Activated CD4-positive, alpha-beta T cell treated with anti-CD3 and anti-CD28 coated beads for 4 hours (primary cell): ENCODE measurements around the gene TMEM169.

ENCODE experiments used
- DNase-seq, 2 donors: peaks; one replicate each; pipeline ENCODE4 v3.0.0-alpha.2; 2020

TMEM169 gene

GRCh38 chr2:216081487-216082116, at the start of gene TMEM169, which contains the start of gene PECR:
Gene TMEM169, plus strand, starts transcription at chr2:216081919. Its CDS starts 14,045 bp downstream, at chr2:216095964.
Gene PECR, minus strand, starts transcription at chr2:216081809. Its CDS starts 68 bp downstream, at chr2:216081741.
- peak; percentile 53 to 66 for DNase-seq

DNA sequence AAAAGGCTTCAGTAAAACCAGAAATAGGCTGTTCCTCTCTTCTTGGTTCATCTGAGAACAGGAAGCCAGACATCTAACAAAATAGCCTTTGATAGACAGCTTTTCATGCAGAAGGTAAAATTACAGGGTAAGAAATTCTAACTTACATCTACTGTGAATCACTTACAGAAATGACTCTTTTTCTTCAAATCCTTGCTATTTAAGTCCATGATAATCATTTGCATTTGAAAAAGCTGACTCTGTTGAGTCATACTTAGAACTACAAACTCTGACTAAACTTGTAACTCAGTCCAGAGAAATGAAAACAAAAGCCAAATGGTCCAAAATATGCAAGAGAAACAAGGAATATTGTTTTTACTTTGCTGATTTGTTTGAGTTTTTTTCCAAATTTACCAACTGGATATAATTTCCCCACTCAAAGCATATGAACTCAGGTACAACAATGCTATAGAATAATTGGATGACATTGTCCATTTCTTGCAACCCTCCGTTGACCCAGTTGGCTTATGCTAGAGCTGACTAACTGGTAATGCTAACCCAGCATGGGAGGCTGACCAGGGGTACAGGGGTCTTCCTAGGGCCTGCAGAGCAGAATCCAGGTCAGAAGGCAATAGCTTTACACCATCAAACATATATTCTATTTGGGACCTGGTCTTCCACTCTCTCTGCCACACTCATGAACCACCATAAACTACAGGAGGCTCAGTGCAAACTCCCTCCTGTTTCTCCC, 49.6 kb upstream of the TMEM169 start:
- no peak for DNase-seq

- DNase-seq: no peak
Measured at GRCh38 chr2:216033403-216033802, 48.3 kb upstream of the TMEM169 start.

DNA sequence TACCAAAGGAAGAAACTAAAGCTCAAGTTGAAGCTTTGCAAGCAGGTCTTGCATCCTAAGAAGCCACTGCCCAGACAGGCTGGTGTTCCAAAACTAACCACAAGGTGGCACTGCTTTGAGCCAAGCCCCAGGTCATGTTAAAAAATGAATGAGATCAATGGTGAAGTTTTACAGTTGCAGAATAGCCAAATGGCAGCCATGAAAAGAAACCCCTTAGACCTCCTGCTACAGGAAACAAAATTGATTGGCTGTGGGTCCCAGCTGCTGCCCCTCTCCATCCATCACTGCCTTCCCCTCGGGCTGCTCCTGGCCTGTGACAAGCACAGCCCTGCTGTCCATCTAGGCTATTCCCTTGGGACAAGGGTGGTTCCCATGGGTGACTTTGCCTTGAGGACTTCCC, 47.7 kb upstream of the TMEM169 start:
- peak; percentile 60 to 81 for DNase-seq

DNA sequence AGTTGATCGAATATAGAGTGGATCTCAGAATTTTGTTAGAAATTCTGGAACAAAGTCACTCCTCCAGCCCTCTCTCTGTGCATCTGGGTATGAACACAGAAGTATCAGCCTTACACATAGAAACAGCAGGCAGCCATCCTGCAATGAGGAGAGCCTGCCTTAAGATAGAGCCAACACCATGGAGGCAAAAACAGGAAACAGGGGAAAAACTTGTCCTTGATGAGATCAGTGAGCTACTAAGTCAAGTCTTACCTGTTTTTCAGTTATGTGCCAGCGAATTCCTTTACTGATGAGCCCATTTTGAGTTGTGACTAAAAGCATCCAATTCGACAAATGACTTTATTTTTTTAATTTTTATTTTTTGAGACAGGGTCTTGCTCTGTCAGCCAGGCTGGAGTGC, 41.8 kb upstream of the TMEM169 start:
- DNase-seq: no peak

DNA sequence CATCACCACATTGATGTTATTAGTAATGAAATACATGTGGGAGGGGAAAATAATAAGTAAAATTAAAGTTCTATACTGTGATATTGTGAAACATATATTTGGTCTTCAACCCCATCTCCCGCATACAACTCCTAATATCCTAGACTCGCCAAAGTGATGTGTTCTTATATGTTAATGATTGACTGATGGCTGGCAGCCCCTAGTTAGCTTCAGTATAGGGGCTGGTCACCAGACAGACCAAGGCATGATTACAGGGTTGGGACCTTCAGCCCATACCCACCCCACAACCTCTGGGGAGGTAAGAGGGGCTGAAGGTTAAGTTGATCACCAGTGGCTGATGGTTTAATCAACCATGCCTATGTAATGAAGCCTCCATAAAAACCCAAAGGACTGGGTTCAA, 40.3 kb upstream of the TMEM169 start:
- DNase-seq: no peak

DNA sequence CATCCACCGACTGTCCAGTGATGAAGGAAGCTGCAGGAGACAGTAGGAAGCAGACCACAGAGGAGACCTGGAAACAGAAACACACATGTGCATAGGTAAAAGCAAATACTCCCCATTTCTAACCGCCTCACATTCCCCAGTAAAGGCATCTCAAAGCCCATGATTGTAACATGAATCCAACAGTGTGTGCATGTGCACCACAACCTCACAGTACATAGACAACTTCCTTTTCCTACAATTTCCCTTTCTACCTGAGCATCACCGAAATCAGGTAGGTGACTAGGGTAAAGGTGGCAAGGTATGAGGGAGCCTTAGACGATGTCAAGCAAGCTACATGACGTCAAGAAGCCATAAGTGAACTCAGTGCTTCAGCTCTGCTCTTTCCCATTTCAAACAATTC, 37.8 kb upstream of the TMEM169 start:
- DNase-seq: no peak

DNA sequence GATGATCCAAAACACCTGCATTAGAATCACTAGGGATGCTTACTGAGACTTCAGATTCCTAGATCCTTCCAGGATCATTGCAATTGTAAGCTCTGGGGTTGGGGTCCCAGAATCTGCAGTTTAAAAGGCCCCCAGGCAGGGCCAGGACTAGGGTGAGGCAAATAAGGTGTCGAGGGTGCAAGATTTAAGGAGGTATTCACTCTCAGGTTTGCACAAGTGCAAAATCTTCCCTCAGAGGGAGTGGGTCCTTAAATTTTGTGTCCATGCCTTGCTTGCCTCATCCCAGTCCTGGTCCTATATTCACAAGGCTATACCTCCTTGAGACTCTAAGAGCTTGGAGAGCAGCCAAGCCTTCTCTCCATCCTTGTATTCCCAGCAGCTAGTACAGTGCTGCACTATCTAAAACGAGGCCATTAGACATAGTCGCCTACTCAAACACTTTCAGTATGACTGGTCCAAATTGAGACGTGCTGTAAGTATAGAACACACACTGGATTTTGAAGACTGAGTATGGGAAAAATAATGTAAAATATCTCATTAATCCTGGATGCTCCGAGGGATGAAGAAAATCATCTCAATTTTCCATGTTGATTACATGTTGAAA, 36.7 kb upstream of the TMEM169 start:
- no peak for DNase-seq

GRCh38 chr2:216047397-216047796, 34.3 kb upstream of the TMEM169 start:
- no peak for DNase-seq

- no peak for DNase-seq
Measured at GRCh38 chr2:216049452-216049851, 32.3 kb upstream of the TMEM169 start.

- no peak for DNase-seq
Measured at GRCh38 chr2:216051350-216051749, 30.4 kb upstream of the TMEM169 start.

GRCh38 chr2:216052420-216052819, 29.3 kb upstream of the TMEM169 start:
- DNase-seq: no peak

DNA sequence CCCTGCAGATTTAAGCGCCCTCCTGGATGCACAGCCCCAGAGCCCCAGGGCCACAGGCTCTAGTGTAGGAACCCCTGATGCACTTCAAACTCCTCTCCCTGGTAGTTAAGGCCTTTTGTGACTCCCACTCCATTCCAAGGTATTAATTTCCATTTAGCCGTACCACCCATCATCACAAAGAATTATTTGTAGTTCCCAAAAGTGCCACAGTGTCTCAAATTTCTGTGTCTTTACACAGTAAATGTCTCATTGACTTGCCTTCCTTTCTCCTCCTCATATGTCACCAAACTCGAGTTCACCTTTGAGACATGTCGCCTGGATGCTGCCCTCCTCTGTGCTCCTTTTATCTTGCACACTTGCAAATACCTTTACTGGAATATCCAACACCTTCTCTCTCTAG, 26.0 kb upstream of the TMEM169 start:
- DNase-seq: no peak

DNA sequence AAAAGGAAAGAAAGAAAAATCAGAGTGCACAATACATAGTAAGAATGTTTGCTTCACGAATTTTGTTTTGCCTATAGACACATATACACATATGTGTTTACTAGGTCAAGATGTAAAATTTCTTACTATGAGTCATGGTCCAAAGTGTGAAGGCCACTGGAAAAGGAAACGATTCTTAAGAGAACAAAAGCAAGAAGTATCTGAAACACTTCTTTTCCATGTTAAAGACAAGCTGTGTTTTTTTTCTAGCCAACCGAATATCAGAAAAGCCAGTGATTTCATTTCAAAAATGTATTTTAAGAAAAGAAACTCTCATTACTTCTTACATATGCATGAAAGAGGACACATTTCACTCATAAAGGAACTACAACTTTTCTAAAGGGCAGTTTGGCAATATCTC, 25.0 kb upstream of the TMEM169 start:
- no peak for DNase-seq

- peak; percentile 42 to 46 for DNase-seq
Measured at GRCh38 chr2:216057688-216058193, 24.0 kb upstream of the TMEM169 start.

GRCh38 chr2:216059233-216059834, 22.4 kb upstream of the TMEM169 start:
- DNase-seq: no peak

GRCh38 chr2:216064014-216064630, 17.6 kb upstream of the TMEM169 start:
- no peak for DNase-seq

GRCh38 chr2:216064665-216065064, 17.1 kb upstream of the TMEM169 start:
- no peak for DNase-seq

- no peak for DNase-seq
Measured at GRCh38 chr2:216066230-216066629, 15.5 kb upstream of the TMEM169 start.

DNA sequence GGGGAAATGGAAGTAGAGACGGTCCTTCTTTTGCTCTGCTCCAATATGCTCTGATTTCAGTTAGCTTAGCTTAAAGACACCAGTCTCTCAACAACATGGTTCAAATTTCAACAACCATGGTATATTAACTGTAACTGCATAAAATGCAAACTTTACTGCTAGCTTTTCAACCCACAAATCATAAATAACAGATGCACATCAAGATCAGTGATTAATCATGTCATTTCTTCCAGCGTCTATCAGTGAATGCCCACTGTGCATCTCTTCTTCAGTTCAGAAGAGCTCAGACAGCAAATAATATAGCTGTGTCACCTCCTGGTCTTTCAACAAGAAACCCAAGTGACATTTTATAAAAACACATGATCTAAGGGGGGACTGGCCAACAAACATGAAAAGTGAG, 12.7 kb upstream of the TMEM169 start:
- no peak for DNase-seq

- no peak for DNase-seq
Measured at GRCh38 chr2:216070195-216070594, 11.5 kb upstream of the TMEM169 start.

GRCh38 chr2:216071111-216071851, 10.4 kb upstream of the TMEM169 start:
- no peak for DNase-seq
